ENCODE data around the gene CGB2. TPM values are rescaled to one million over a fixed set of nuclear protein-coding genes. Genes with fewer than 3 reads are reported as not detected.

The CGB2 gene
- total and polyA plus RNA-seq, 2 of the 13 experiments (the other 11 are each of a cell fraction or from before 2014, with no cell fraction given), result not detected

GRCh38 chr19:48993175-48994034 is 38.3 kb upstream of the CGB2 start, which contains the start of the genes GYS1 and RUVBL2 (continued):
- TF ChIP-seq, protein P1, sequence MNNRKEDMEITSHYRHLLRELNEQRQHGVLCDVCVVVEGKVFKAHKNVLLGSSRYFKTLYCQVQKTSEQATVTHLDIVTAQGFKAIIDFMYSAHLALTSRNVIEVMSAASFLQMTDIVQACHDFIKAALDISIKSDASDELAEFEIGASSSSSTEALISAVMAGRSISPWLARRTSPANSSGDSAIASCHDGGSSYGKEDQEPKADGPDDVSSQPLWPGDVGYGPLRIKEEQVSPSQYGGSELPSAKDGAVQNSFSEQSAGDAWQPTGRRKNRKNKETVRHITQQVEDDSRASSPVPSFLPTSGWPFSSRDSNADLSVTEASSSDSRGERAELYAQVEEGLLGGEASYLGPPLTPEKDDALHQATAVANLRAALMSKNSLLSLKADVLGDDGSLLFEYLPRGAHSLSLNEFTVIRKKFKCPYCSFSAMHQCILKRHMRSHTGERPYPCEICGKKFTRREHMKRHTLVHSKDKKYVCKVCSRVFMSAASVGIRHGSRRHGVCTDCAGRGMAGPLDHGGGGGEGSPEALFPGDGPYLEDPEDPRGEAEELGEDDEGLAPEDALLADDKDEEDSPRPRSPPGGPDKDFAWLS (CRISPR knock-in tag; IDR thresholded peaks at IDR 0.05; ENCODE audit: borderline replicate concordance), result no peak
- TF ChIP-seq HDAC1 (CRISPR knock-in tag; IDR thresholded peaks at IDR 0.05) (peak; percentile 70), CHD4 (IDR thresholded peaks at IDR 0.05; ENCODE audit: borderline replicate concordance, low read length) (0 out of 2 replicates have a peak, but pooled peaks have one; percentile 56), ZBTB7A (CRISPR knock-in tag; IDR thresholded peaks at IDR 0.05) (no peak), CHCHD3 (CRISPR knock-in tag; IDR thresholded peaks at IDR 0.05) (no peak), CAMTA2 (CRISPR knock-in tag; IDR thresholded peaks at IDR 0.05; ENCODE audit: borderline replicate concordance) (no peak), WIZ (CRISPR knock-in tag; IDR thresholded peaks at IDR 0.05) (no peak), ZNF724P (CRISPR knock-in tag; IDR thresholded peaks at IDR 0.05; ENCODE audit: borderline replicate concordance) (no peak), SPEN (CRISPR knock-in tag; IDR thresholded peaks at IDR 0.05; ENCODE audit: low read depth) (peak; percentile 42), PITX1 (CRISPR knock-in tag; IDR thresholded peaks at IDR 0.05) (peak; percentile 46), CBX2 (IDR thresholded peaks at IDR 0.05; ENCODE audit: low read depth, low read length) (no peak), CBX2 (CRISPR knock-in tag; IDR thresholded peaks at IDR 0.05; ENCODE audit: low read depth) (no peak), PAF1 (CRISPR knock-in tag; IDR thresholded peaks at IDR 0.05) (no peak), RBFOX2 (IDR thresholded peaks at IDR 0.05; ENCODE audit: low read depth, low read length) (peak; percentile 78), ZNF30 (CRISPR knock-in tag; IDR thresholded peaks at IDR 0.05) (no peak), NFKBIZ (CRISPR knock-in tag; IDR thresholded peaks at IDR 0.05) (no peak), ZNF12 (CRISPR knock-in tag; IDR thresholded peaks at IDR 0.05) (no peak), ZNF224 (CRISPR knock-in tag; IDR thresholded peaks at IDR 0.05) (0 out of 2 replicates have a peak, but pooled peaks have one; percentile 79), NFIB (CRISPR knock-in tag; IDR thresholded peaks at IDR 0.05; ENCODE audit: borderline replicate concordance) (no peak), ZNF431 (CRISPR knock-in tag; IDR thresholded peaks at IDR 0.05; ENCODE audit: borderline replicate concordance, low read depth) (no peak), ZZZ3 (CRISPR knock-in tag; IDR thresholded peaks at IDR 0.05; ENCODE audit: borderline replicate concordance) (no peak)
- TF ChIP-seq, protein P2, sequence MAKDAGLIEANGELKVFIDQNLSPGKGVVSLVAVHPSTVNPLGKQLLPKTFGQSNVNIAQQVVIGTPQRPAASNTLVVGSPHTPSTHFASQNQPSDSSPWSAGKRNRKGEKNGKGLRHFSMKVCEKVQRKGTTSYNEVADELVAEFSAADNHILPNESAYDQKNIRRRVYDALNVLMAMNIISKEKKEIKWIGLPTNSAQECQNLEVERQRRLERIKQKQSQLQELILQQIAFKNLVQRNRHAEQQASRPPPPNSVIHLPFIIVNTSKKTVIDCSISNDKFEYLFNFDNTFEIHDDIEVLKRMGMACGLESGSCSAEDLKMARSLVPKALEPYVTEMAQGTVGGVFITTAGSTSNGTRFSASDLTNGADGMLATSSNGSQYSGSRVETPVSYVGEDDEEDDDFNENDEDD (CRISPR knock-in tag; IDR thresholded peaks at IDR 0.05; ENCODE audit: borderline replicate concordance), result peak; percentile 45; the same call in 1 of the 2 replicates
- TF ChIP-seq, protein P3, sequence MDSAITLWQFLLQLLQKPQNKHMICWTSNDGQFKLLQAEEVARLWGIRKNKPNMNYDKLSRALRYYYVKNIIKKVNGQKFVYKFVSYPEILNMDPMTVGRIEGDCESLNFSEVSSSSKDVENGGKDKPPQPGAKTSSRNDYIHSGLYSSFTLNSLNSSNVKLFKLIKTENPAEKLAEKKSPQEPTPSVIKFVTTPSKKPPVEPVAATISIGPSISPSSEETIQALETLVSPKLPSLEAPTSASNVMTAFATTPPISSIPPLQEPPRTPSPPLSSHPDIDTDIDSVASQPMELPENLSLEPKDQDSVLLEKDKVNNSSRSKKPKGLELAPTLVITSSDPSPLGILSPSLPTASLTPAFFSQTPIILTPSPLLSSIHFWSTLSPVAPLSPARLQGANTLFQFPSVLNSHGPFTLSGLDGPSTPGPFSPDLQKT (CRISPR knock-in tag; IDR thresholded peaks at IDR 0.05; ENCODE audit: borderline replicate concordance), result no peak
- TF ChIP-seq, protein P4, sequence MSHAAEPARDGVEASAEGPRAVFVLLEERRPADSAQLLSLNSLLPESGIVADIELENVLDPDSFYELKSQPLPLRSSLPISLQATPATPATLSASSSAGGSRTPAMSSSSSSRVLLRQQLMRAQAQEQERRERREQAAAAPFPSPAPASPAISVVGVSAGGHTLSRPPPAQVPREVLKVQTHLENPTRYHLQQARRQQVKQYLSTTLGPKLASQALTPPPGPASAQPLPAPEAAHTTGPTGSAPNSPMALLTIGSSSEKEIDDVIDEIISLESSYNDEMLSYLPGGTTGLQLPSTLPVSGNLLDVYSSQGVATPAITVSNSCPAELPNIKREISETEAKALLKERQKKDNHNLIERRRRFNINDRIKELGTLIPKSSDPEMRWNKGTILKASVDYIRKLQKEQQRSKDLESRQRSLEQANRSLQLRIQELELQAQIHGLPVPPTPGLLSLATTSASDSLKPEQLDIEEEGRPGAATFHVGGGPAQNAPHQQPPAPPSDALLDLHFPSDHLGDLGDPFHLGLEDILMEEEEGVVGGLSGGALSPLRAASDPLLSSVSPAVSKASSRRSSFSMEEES (CRISPR knock-in tag; IDR thresholded peaks at IDR 0.05), result peak; percentile 43; the same call in 1 of the 2 replicates
